Right lobe of liver (tissue), 4 donors: Measurements from ENCODE around the gene KRT80.

Experiments used
- POLR2A ChIP-seq: fragments of 450-650 bp; IDR thresholded peaks from one replicate; pipeline ENCODE4 v1.6.1; 2017; ENCODE audit warnings: antibody characterized with exemption, mild to moderate bottlenecking
- TF ChIP-seq, protein P1 (sequence below), 4 donors: fragments of 200-600 bp in 3 of 4; fragments of 450-650 bp in 1 of 4; IDR thresholded peaks; one replicate each; pipeline versions ENCODE4 v1.5.1 to v1.8.0; 2016 to 2022; ENCODE audit warnings: antibody characterized with exemption in 4 of 4, mild to moderate bottlenecking in 2 of 4
- donor health status: DM: no; HTN: no; CAD: no.
- donor health status: DM: no; HTN: no; CAD: no.
- donor health status: DM: no; HTN: yes; CAD: no.

DNA sequence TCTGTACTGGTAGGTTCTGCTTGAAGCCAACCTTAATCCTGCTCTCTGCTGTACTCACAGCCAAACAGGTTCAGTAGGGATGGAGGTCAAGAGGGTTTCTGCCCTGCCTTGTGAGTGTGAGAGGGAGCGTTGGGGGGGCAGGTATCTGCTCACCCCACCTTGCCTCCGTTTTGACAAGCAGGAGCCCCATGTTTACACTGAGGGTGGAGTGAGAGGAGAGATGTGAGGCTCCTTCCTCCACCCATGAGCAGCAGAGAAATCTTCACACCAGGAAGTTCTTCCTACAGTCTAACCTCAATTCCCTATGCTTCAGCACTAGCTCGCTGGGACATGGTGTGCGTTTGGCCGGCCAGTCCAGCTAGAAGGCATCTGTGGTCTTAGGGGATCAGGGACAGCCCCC, 4.2 kb downstream of the KRT80 start:
- TF ChIP-seq, protein P1, sequence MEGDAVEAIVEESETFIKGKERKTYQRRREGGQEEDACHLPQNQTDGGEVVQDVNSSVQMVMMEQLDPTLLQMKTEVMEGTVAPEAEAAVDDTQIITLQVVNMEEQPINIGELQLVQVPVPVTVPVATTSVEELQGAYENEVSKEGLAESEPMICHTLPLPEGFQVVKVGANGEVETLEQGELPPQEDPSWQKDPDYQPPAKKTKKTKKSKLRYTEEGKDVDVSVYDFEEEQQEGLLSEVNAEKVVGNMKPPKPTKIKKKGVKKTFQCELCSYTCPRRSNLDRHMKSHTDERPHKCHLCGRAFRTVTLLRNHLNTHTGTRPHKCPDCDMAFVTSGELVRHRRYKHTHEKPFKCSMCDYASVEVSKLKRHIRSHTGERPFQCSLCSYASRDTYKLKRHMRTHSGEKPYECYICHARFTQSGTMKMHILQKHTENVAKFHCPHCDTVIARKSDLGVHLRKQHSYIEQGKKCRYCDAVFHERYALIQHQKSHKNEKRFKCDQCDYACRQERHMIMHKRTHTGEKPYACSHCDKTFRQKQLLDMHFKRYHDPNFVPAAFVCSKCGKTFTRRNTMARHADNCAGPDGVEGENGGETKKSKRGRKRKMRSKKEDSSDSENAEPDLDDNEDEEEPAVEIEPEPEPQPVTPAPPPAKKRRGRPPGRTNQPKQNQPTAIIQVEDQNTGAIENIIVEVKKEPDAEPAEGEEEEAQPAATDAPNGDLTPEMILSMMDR (IDR thresholded peaks at IDR 0.05): no peak
- no peak for TF ChIP-seq POLR2A
